Peyer's patch (tissue), 4 donors: ENCODE results near the gene SIM1.

Source experiments
- POLR2A ChIP-seq, 2 donors: fragments of 450-650 bp; IDR thresholded peaks; one replicate each; pipeline ENCODE4 v1.5.1; 2017; ENCODE audit warnings: antibody characterized with exemption in 2 of 2, mild to moderate bottlenecking in 2 of 2, moderate library complexity in 2 of 2
- TF ChIP-seq, protein P1 (sequence below), 6 experiments: fragments of 450-650 bp in 4 of 6; fragments of 200-600 bp in 2 of 6; sonication (generic) in 1 of 6; IDR thresholded peaks; one replicate each; pipeline ENCODE4 v1.5.1; 2017 to 2019; ENCODE audit warnings: antibody characterized with exemption in 6 of 6, mild to moderate bottlenecking in 3 of 6, moderate library complexity in 1 of 6

- TF ChIP-seq, protein P1, sequence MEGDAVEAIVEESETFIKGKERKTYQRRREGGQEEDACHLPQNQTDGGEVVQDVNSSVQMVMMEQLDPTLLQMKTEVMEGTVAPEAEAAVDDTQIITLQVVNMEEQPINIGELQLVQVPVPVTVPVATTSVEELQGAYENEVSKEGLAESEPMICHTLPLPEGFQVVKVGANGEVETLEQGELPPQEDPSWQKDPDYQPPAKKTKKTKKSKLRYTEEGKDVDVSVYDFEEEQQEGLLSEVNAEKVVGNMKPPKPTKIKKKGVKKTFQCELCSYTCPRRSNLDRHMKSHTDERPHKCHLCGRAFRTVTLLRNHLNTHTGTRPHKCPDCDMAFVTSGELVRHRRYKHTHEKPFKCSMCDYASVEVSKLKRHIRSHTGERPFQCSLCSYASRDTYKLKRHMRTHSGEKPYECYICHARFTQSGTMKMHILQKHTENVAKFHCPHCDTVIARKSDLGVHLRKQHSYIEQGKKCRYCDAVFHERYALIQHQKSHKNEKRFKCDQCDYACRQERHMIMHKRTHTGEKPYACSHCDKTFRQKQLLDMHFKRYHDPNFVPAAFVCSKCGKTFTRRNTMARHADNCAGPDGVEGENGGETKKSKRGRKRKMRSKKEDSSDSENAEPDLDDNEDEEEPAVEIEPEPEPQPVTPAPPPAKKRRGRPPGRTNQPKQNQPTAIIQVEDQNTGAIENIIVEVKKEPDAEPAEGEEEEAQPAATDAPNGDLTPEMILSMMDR (IDR thresholded peaks at IDR 0.05) = no peak
- no peak for TF ChIP-seq POLR2A (IDR thresholded peaks at IDR 0.05)
Observed at GRCh38 chr6:100372326-100373091, 92.2 kb downstream of the SIM1 start.
